ENCODE measurements around the gene ZNF391.
"Not testable (repeated sequence)": the region's sequence is repeated elsewhere in the genome, so short reads cannot be mapped to it uniquely, and the experiment has no call there.

Gene ZNF391

DNA sequence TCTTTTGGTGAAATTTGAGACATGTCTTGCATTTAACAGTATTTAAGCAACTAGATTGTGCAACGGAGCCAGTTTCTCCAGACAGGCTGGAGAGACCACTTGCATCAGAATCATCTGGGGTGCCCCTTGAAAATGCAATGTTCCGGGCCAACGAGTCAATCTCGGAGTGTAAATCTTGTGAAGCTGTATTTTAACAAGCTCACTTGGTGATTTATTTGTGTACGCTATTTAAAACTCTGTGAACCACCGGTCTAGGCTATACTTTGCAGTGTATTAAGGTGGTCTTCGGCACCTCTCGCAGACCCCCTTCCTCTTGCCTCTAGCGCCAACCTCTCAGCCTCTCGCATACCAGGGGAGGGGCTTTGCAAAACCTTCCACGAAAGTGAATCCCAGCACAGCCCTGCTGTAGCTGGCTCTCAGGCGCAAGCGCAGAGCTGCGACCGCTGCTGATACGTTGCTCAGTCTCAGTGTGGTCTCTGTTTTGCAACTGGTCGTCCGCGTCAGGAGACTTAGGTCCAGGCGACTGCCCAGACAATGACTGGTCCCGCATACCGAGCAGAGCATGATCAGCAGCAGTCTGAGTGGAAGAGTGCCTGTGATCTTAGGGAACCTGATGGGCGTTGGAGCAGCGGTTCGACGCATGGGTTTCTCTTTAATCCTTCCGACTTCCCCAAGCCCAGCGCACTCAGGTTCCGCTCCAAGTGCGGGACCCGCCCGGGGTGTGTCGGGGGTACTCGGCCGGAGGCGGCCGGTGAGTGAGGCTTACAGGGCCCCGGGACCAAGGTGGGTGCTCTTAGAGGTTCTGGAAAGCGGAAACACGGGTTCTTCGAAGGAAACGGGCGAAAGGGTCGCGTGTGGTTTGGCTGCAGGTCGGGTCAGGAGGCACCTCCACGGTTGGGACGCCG lies at the start of gene ZNF391:
ZNF391 (plus strand) TSS at position 467 of the 905 bp plus-strand sequence. CDS start 11,612 bp downstream, outside the sequence.
- DNase-seq (ENCODE audit: low read depth in 2 of 2, low spot score in 1 of 2) = peak; percentile 21 to 37

DNA sequence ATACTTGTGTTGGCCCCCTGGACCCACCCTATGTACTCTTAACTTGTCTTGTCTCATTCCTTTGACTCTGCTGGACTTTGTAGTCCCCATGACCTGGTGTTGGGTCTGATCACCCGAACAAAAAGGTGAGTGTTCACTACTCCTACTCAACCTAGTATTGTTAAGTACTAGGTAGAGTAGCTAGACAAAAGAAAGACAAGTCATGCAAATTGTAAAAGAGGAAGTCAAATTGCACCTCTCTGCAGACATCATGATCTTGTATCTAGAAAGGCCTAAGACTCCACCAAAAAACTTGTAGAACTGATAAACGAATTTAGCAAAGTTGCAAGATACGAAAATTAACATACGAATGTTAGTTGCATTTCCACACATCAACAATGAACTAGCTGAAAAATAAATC lies 35.7 kb upstream of the ZNF391 start:
- DNase-seq (ENCODE audit: low read depth in 2 of 2, low spot score in 1 of 2) = no peak

DNA sequence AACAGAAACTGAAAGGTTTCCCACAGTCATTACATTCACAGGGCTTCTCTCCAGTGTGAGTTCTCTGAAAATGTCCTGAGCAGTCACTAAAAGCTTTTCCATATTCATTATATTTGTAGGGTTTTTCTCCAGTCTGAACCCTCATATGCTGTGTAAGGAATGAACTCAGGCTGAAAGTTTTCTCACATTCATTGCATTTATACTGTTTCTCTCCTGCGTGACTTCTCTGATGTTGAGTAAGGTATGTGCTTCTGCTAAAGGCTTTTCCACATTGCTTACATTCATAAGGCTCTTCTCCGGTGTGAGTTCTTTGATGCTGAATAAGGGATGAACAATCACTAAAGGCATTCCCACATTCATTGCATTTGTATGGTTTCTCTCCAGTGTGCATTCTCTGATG lies 29.8 kb upstream of the ZNF391 start:
- no peak for DNase-seq (ENCODE audit: low read depth in 2 of 2, low spot score in 1 of 2)

GRCh38 chr6:27359231-27359630 lies 29.3 kb upstream of the ZNF391 start:
- DNase-seq (ENCODE audit: low read depth in 2 of 2, low spot score in 1 of 2) = no peak

DNA sequence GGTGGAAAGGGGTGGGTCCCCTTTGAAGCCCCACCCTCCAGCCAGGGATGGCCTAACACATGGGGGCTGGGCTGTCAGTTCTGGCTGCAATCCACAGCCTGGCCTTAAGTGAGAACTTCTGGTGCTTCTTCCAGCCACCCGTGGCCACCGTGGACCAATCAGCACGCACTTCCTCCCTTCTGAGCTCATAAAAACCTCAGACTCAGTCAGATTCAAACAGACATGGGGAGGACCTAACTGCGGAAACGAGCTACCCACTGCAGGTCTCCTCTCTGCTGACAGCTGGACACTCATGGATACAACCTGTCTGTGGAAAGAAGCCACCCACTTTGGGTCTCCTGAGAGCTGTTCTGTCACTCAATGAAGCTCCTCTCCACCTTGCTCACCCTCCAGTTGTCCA lies 20.4 kb upstream of the ZNF391 start:
- DNase-seq (ENCODE audit: low read depth in 2 of 2, low spot score in 1 of 2) = no peak

DNA sequence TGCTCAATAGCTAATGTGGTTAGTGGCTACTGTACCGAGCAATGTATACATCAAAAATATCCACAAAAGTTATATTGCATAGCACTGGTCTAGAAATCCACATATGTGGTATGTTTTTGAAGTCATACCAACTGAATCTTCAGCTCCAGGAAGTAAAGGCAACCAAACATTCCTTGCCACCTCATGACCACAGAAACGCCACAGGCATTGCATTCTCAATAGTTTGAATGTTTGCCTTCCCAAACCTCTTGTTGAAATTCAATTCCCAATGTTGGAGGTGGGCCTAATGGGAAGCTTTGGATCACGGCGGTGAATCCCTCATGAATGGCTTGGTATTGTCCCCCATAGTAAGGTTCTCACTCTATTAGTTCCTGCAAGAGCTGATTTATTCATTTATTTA lies 18.2 kb upstream of the ZNF391 start:
- no peak for DNase-seq (ENCODE audit: low read depth in 2 of 2, low spot score in 1 of 2)

- DNase-seq (ENCODE audit: low read depth in 2 of 2, low spot score in 1 of 2) = peak; percentile 31 to 40
Observed at GRCh38 chr6:27374824-27375612, 13.5 kb upstream of the ZNF391 start.

DNA sequence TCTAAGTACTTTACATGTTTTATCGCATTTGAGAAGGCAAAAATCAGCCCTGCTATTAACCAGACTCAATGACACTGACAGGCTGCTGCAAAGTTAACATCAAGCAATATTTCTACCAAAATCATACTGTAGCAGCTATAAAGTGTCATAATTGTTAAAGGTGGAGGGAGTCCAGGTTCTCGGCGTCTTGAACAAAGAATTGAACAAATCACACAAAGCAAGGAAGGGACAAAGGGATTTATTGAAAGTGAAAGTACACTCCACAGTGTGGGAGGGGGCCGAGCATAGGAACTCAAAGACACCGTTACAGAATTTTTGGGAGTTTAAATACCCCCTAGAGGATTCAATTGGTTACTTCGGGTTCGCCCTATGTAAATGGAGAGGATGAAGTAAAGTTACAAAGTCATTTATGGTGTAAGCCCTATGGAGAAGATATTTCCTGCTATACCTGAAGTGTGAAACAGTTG lies 12.9 kb upstream of the ZNF391 start:
- DNase-seq (ENCODE audit: low read depth in 2 of 2, low spot score in 1 of 2) = no peak

- not testable (repeated sequence) for DNase-seq (ENCODE audit: low read depth in 2 of 2, low spot score in 1 of 2)
Observed at GRCh38 chr6:27378406-27378805, 10.2 kb upstream of the ZNF391 start.

- DNase-seq (ENCODE audit: low read depth in 2 of 2, low spot score in 1 of 2) = not testable (repeated sequence)
Observed at GRCh38 chr6:27381001-27381400, 7.6 kb upstream of the ZNF391 start.

DNA sequence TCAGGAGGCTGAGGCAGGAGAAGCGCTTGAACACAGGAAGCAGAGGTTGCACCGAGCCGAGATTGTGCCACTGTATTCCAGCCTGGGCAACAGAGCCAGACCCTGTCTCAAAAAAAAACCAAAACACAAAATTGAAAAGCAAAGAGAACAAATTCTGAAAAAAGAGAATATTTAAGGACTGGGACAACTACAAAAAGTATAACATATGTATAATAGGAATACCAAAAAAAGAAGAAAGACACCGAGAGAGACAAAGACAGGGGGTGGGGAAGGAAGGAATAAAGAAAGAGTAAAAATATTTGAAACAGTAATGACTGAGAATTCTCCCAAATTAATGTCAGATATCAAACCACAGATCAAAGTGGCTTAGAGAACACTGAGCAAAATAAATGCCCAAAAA lies 5.5 kb upstream of the ZNF391 start:
- DNase-seq (ENCODE audit: low read depth in 2 of 2, low spot score in 1 of 2) = no peak

DNA sequence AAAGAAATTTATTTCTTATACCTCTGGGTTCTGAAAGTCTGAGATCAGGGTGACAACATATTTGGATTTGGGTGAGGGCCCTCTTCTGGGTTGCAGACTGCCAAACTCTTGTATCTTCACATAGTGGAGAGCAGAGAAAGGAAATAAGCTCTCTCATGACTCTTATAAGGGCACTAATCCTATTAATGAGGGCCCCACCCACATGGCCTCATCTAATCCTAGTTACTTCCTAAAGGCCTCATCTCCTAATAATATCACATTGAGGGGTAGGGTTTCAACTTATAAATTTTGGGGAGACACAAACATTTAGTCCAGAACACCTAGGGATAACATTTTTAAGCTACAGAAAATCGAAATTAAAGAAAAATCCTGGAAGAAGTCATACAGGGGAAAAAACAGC lies 5.1 kb upstream of the ZNF391 start:
- DNase-seq (ENCODE audit: low read depth in 2 of 2, low spot score in 1 of 2) = no peak

GRCh38 chr6:27392623-27393022 lies 4.1 kb downstream of the ZNF391 start:
- no peak for DNase-seq (ENCODE audit: low read depth in 2 of 2, low spot score in 1 of 2)

GRCh38 chr6:27394073-27394472 lies 5.5 kb downstream of the ZNF391 start:
- DNase-seq (ENCODE audit: low read depth in 2 of 2, low spot score in 1 of 2) = no peak

GRCh38 chr6:27400877-27401642 lies 12.5 kb downstream of the ZNF391 start:
- DNase-seq (ENCODE audit: low read depth in 2 of 2, low spot score in 1 of 2) = no peak

GRCh38 chr6:27406085-27406484 lies 17.5 kb downstream of the ZNF391 start:
- no peak for DNase-seq (ENCODE audit: low read depth in 2 of 2, low spot score in 1 of 2)

GRCh38 chr6:27407153-27407814 lies 18.7 kb downstream of the ZNF391 start:
- no peak for DNase-seq (ENCODE audit: low read depth in 2 of 2, low spot score in 1 of 2)

DNA sequence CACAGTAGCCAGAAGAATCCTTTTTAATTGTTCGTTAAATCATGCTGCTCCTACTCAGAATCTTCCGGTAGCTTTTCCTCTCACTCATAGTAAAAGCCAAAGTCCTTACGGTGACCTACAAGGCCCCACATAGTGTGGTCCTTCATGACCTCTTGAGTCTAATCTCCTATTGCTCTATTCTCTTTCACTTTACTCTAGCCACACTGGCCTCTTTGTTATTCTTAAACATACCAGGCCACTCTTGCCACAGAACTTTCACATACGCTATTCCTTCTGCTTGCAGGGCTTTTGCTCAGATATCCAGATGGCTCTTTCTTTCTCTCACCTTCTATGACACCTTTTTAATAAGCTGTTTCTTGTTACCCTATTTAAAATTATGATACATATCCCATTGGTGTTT lies 25.7 kb downstream of the ZNF391 start:
- no peak for DNase-seq (ENCODE audit: low read depth in 2 of 2, low spot score in 1 of 2)

GRCh38 chr6:27414996-27415395 lies 26.4 kb downstream of the ZNF391 start:
- no peak for DNase-seq (ENCODE audit: low read depth in 2 of 2, low spot score in 1 of 2)

DNA sequence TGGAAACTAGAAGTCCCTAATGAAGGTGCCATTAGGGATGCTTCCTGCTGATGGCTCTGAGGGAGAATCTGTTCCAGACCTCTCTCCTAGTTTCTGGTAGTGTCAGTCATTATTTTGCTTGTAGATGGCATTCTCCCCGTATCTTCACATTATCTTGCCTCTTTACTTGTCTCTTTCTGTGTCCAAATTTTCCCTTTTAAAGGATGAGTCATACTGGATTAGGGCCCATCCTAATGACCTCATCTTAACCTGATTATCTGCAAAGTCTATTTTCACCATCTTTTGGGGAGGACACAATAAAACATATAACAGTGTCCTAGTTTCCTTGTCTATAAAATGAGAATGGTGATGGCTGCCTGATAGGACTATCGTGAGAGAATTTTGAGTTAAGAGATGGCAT lies 27.3 kb downstream of the ZNF391 start:
- DNase-seq (ENCODE audit: low read depth in 2 of 2, low spot score in 1 of 2) = no peak

DNA sequence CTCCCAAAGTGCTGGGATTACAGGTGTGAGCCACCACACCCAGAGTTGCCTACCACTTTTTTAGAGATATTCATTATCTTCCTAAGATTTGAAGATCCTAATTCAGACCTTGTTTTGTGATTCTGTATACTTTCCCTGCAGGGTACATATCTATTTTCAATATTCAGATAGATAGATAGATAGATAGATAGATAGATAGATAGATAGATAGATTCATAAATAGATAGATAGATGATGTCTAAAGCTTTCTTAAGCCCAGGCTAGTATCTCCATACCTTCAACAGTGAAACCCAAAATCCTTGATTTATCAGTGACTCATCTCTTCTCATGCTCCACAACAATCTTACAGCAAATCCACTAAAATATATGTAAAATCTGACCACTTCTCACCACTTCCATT lies 30.8 kb downstream of the ZNF391 start:
- no peak for DNase-seq (ENCODE audit: low read depth in 2 of 2, low spot score in 1 of 2)

Data from stimulated activated CD8-positive, alpha-beta memory T cell treated with anti-CD3 and anti-CD28 coated beads, Interleukin-4, amount 100 ng/mL, for 1 hour (primary cell).